ENCODE results near the gene ARHGAP26.

Gene ARHGAP26

DNA sequence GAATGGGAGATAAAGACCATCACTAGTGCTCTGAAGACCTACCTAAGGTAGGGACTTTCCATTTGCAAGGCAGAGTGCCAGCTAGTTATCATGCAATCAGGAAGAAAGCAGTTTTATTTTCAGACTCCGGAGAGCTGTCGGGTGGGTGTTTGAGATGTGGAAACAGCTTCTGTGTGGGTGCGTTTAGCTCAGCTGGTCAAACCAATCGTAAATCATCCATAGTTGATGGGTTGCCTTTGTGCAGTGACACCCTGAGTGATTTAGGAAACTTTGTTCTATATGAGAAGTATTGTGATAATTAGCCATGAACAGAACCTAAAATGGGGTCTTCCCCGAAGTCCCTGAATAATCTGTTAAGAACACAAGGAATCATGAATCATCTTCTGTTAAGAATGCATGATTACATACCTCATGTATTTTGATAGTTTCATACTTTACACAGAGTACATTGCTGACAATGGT lies 284.3 kb downstream of the ARHGAP26 start:
- H3K4me3 ChIP-seq (ENCODE audit: low read depth, low read length) = no peak overlapping the region
- no peak for DNase-seq (ENCODE audit: low read depth)
- TF ChIP-seq, protein P1, sequence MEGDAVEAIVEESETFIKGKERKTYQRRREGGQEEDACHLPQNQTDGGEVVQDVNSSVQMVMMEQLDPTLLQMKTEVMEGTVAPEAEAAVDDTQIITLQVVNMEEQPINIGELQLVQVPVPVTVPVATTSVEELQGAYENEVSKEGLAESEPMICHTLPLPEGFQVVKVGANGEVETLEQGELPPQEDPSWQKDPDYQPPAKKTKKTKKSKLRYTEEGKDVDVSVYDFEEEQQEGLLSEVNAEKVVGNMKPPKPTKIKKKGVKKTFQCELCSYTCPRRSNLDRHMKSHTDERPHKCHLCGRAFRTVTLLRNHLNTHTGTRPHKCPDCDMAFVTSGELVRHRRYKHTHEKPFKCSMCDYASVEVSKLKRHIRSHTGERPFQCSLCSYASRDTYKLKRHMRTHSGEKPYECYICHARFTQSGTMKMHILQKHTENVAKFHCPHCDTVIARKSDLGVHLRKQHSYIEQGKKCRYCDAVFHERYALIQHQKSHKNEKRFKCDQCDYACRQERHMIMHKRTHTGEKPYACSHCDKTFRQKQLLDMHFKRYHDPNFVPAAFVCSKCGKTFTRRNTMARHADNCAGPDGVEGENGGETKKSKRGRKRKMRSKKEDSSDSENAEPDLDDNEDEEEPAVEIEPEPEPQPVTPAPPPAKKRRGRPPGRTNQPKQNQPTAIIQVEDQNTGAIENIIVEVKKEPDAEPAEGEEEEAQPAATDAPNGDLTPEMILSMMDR (IDR thresholded peaks at IDR 0.05; ENCODE audit: control insufficient read depth, extremely low read depth, insufficient read depth) = no peak

DNA sequence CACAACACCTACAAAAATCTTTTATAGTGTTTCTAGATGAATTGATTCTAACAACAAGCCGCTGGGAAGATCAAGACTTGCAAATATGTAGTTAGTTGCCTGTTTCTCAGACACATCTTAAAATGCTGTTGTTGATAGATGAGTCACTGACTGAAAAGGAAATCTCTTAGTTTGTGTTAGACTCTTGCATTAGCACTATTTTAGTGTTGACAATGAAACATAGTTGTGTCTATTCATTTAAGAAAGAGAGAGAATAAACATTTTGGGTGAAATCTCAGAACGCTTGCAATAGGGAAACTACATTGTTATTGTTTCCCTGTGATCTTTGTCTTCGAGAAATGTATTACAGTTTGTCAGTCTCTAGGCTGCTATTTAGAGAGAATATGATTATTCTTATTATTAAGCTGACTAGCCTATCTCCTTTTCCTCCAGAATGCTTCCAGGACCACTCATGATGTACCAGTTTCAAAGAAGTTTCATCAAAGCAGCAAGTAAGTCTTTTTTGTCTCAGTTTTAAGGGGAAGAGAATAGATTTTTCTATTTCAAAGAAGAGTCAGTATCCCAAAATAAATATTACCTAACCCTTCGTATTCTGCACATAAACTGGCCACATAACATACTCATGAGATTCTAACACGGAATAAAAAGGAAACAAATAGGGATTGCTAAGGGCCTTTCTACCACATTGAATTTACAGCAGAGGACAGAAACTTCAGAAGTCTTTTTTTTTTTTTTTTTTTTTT lies 285.6 kb downstream of the ARHGAP26 start:
- no peak for DNase-seq (ENCODE audit: low read depth)
- TF ChIP-seq, protein P1 (IDR thresholded peaks at IDR 0.05; ENCODE audit: control insufficient read depth, extremely low read depth, insufficient read depth) = no peak
- no peak overlapping the region for H3K4me3 ChIP-seq (ENCODE audit: low read depth, low read length)

DNA sequence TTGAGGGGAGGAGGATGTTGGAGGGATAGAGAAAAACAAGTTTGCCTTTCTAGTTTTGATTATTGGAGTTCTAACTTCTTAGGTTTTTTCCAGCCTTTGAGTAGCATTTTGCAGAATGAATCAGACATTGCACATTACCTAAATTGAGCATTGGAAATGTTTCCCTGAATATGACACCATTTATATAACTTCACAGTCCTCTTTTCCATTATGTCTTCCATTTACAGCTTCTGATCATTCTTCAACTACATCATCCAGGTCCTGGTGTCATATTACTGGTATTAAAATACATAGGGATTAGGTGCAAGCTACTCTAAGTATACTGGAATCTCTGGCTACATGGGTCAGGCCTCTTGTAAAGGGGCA lies 286.1 kb downstream of the ARHGAP26 start:
- TF ChIP-seq, protein P1 (IDR thresholded peaks at IDR 0.05; ENCODE audit: control insufficient read depth, extremely low read depth, insufficient read depth) = no peak
- H3K4me3 ChIP-seq (ENCODE audit: low read depth, low read length) = no peak overlapping the region
- DNase-seq (ENCODE audit: low read depth) = no peak

DNA sequence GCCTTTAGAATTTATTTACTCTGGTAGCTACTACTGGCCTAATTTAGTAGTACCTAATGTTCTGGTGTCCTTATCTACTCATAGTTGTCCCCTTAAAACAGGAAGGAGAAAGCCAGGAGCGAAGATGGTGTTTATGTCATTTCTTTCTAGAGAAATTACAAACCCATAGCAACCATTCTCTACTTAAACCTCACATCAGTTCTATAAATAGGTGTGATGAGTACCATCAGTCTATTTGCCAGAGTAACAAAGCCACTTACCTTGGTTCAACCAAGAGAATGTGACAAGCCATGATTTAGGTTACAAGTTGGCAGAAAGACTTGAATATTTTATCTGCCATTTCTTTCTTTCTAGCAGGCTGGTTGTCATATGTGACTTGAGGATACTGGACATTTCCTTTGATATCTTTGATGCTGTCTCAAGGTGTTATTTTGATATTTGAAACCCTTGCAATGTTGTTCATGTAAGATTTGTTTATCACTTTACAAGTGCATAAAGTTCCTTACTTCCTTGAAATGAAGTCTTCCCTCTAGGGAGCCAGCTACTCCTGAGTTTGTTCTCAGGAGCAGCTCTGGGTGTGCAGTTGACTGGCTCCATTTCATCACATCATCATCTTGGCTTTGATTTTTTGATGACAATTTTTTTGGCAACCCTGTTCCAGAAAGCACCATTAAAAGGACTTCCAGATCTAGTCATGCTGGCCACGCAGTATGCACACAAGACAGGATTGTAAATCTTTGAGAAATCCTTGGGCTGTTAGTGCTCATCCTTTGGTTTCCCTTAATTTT lies 286.8 kb downstream of the ARHGAP26 start:
- no peak overlapping the region for H3K4me3 ChIP-seq (ENCODE audit: low read depth, low read length)
- no peak for DNase-seq (ENCODE audit: low read depth)
- TF ChIP-seq, protein P1 (IDR thresholded peaks at IDR 0.05; ENCODE audit: control insufficient read depth, extremely low read depth, insufficient read depth) = no peak

DNA sequence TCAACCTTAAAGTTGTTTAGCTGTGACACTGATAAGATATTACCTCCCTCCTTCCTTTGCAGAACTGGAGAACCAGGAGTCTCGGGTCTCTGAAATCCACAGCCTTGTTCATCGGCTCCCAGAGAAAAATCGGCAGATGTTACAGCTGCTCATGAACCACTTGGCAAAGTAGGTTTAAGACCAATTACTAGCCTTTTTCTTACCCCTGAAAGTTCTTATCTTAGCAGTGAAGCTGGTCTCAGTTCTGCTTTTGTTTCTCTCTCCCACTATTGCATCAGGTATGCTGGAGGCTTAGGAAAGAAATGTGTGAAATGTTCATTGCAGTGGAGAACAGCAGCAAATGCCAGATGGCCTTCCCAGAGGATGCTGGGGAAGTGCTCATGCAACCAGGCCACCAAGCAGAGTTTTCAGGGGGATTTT lies 287.4 kb downstream of the ARHGAP26 start:
- no peak for DNase-seq (ENCODE audit: low read depth)
- H3K4me3 ChIP-seq (ENCODE audit: low read depth, low read length) = no peak overlapping the region
- TF ChIP-seq, protein P1 (IDR thresholded peaks at IDR 0.05; ENCODE audit: control insufficient read depth, extremely low read depth, insufficient read depth) = no peak

DNA sequence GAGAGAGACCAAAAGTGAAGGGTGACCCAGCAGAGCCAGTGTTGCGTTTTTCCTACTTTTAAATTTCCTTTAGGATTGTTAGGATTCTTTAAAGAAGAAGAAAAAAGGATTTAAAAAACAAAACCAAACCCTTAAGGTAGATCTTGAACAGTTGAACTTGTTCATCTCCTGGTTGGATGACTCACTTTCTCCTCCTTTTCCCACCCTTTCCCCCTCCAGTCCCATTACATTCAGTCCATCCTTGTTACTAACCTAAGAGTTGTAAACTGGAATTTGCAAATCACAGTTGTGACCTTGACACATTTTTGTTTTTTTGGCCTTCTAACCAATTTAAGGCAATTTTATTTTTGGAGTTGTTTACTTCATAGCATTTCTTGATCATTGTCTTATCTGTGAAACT lies 289.2 kb downstream of the ARHGAP26 start:
- no peak for DNase-seq (ENCODE audit: low read depth)
- TF ChIP-seq, protein P1 (IDR thresholded peaks at IDR 0.05; ENCODE audit: control insufficient read depth, extremely low read depth, insufficient read depth) = no peak
- H3K4me3 ChIP-seq (ENCODE audit: low read depth, low read length) = no peak overlapping the region

Data from LNCaP clone FGC (cell line).